Activated effector memory CD4-positive, alpha-beta T cell treated with Interleukin-2 at 50 U/mL for 16 hours (primary cell): ENCODE data around the gene CARD19.
A peak's percentile ranks its signal among the peaks of the same experiment; 100 is the strongest.

Experiments
- DNase-seq: peaks from one replicate; pipeline ENCODE4 v3.0.0-alpha.2; 2020

The CARD19 gene, protein sequence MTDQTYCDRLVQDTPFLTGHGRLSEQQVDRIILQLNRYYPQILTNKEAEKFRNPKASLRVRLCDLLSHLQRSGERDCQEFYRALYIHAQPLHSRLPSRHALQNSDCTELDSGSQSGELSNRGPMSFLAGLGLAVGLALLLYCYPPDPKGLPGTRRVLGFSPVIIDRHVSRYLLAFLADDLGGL

DNA sequence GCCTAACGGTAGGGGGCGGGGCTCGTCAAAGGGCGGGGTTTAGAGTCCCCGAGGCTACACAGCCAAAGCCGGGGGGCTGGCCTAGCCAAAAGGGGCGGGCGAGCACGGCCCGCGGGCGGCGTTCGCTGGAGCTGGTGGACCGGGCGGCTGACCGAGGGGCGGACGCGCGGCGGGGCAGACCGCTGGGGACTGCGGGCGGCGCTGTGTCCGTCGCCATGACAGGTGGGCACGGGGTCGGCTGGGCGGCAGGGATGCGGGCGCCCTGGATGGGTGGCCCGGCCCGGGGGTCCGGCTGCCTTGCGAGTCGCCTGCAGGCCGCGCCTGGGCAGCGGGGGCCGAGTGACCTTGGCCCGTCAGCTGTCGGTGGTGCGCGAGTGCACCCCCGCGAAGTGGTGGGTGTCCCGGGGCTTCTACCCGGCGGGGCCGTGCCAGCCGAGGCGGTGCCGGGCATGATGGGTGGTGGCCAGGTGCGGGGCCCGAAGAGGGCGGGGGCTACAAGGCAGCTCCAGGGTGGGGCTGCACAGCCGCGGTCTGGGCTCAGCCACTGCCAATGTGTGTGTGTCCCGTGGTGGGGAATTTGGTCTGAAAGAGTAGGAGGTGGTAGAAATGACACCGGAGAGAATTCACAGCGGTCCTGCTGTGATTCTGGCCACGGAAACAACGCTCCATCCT is at the start of gene CARD19:
TSS of gene CARD19 (plus strand) at position 87 of the 672 bp plus-strand sequence. CDS start at position 216, 129 bp downstream.
- peak; percentile 48 for DNase-seq

DNA sequence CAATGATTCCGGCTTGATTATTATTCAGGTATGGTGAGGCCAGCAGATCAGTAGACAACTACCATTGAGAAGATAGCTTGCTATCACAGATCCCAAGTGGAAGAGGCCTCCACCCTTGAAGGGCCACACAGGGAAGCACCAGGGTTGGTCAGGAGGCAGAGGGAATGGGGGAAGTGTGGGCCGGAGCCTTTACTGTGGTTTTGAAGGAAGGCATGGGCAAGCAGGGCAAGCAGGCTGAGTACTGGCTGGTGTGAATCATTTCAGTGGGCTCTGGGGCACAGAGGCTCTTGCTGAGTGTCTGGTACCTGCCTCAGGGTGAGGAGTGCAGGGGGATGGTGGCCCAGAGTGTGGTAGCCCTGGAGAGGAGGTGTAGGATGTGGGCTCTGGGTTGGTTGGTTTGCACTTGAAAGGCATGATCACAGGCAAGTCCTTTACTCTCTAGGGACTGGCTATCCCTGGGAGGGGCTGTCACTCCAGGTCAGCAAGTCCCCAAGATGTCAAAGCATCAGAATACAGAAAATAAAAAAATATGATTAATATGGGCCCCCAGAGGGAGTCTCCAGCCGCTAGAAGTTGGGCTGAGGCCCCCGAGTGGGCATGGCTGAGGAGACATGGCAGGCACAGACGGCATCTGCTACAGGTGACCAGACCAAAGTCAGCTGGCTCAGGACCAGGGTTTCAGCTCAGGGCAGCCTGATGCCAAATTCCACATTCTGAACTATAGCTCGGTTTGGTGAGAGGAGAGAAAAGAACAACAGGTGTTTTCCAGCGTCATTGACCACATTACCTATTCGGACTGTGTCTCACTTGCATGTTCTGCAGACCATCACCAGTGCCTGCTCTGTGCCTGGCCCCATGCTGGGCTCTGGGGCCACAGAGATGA is 47.2 kb upstream of the CARD19 start:
- no peak for DNase-seq

GRCh38 chr9:93049491-93049890 is 46.5 kb upstream of the CARD19 start:
- DNase-seq = no peak

DNA sequence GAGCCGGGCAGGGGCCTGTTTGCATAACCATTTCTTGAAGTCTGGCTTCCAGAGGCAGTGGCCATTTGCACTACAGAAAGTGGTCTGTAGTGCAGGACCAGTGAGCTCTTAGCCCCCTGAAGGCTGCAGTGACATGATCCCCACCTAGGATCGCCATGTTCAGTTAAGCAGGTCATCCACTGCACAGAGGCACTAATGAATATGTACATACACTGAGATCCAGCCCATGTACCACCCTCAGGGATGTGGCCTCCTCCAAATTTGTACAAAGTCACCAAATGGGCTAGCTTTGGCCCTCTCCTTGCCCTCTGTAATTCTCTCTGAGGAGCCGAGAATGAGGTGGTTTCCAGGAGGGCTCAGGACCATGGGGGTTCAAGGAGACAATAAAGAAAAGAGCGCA is 45.8 kb upstream of the CARD19 start:
- no peak for DNase-seq

- DNase-seq = no peak
Measured at GRCh38 chr9:93051680-93052089, 44.3 kb upstream of the CARD19 start.

DNA sequence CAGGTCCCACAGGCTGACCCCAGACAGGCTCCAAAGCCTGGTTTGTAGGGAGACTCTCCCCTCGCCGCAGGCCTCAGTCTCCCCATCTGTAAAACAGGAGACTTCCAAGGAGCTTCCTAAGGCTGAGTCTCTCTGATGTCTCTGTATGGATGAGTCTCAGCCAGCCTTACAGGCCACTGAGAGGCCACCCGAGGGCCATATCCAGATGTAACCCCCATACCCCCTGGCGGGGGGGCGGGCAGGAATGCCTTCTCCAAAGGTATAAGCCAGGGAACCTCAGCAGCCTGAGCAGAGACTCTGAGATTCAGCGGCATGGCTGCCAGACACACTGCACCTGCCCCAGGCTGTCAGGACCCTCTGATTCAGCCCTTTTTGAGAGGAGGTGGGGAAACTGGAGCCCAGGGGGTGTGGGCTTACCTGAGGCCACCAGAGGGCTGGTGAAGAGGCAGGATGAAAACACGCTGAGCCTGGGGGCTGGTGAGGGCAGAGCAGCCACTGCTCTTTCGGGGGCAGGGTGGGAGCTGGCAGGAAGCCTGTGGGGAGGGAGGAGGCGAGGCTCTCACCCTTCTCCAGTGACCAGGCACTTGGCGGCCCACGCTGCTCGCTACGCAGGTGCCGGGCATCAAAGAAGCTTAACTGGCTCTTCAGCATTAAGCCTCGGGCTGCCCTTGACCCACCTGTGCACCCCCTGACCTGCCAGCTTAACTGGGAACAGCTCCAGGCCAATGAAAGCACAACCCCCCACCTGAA is 43.1 kb upstream of the CARD19 start:
- no peak for DNase-seq

- no peak for DNase-seq
Measured at GRCh38 chr9:93053781-93054331, 42.2 kb upstream of the CARD19 start.

- DNase-seq = no peak
Measured at GRCh38 chr9:93054758-93055704, 41.0 kb upstream of the CARD19 start.

DNA sequence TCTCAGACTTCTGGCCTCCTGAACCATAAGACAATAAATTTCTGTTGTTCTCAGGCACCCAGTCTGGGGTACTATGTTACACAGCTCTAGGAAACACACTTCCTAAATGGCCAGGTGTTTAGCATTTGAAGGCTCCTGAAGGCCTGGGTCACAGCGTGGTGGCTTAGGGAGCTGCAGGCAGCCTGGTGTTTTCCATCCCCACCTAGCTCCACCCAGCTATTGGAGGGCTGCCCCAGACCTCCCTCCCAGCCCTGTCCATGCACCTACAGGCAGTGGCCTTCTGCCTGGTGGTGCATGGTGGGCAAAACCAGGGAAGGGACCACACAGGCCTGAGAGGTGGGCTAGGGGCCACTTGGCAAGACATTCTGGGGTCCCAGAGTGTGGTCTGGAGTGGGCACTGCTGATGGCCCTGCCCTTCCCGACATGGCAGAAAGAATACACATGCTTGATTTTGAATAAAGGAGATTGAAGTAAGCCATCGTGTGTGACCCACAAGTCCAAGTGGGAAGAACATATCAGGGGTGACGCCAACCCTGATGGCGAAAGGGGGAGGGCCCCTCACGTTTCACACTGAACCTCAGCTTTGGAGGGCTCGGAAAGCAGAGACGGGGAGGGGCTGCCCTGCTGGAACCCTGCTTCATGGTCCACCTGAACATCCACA is 38.8 kb upstream of the CARD19 start:
- no peak for DNase-seq

- DNase-seq = no peak
Measured at GRCh38 chr9:93057703-93058354, 38.2 kb upstream of the CARD19 start.

DNA sequence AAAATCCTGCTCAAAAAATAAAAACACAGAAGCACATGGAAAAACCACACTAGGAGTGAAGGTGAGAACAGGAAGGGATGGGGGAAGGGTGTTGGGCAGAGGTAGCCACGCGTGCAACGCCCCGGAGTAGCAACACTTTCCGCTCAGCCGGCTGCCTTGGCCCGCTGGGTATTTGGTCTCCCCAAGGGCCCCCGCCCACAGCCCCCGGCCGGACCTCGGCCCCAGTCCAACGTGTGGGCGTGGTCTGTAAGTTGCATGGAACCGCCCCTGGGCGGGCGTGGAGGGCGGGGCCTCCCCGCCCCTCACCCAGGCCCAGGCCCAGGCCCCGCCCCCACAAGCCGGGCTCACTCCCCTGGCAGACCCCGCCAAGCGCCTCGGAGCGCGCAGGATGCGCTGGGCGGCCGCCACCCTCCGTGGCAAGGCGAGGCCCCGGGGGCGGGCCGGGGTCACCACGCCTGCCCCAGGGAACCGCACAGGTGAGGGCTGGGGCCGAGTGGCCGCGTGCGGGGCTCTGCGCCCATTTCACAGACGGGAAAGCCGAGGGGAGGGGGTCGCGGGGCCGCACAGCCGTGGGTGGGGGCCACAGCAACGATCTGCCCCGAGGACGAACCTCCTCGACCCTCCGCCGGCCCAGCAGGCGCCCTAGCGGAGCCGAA is 37.5 kb upstream of the CARD19 start, which contains the start of gene SUSD3:
TSS of gene SUSD3 (plus strand) at position 347 of the 656 bp plus-strand sequence. CDS start at position 389, 42 bp downstream.
- DNase-seq = peak; percentile 64

GRCh38 chr9:93059011-93059714 is 36.9 kb upstream of the CARD19 start:
- DNase-seq = peak; percentile 22

DNA sequence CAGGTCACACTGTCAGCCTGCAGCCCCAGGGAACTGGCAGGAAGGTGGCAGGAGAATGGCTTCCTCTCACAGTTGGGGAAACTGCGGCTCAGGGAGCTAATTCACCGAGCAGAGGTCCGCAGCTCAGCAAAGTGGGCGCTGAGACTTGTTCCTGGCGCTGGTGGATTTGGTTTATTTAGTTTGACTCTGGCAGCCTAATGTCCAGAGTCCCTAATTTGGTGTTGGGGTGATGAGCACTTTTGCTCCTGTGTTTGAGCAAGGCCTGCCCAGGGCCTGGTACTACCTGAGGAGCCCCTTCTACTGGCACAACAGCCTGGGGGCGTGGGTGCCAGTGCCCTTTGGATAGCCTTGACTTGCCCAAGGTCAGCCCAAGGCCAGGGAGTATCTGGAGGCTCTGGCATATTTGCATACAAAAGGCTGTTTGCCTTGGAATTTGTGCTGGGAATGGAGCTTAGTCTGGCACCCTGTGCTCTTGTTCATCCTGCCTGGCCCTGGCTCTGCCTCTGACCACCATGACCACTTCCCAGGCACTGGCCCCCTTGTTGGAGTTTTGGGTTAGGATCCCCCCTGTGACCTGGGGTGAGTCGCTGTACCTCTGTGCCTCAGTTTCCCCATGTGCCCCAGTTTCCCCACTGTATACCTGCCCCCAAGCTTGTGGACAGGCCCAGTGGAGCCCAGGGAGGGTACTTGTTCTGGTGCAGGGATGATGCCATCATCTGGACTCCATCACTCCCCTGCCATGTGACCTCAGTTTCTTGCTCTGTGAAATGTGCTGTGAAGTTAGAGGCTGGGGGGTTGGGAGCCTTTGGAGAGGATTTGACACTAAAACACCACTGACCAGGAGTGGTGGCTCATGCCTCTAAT is 36.1 kb upstream of the CARD19 start:
- no peak for DNase-seq

DNA sequence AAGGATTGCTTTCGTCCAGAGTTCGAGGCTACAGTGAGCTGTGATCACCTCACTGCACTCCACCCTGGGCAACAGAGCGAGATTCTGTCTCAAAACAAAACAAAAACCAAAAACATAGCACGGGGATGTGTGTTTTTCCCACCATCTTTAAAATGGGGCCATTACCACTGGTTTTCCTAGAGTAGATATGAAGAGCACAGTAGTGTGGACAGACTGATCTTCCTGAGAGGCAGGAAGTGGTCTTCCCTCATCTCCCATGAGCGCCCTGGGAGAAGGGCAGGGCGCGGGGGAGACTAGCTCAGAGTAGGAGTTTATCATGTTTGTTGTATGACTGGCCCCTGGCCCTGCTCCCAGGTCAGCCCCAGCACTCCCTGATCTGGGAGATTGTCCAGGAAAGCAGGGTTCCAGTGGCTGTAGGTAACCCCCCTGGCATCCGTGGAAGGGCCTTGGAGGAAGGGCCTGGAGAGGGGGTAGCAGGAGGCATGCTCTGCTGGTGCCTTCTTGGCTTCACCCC is 35.2 kb upstream of the CARD19 start:
- no peak for DNase-seq

GRCh38 chr9:93061260-93061751 is 34.7 kb upstream of the CARD19 start:
- no peak for DNase-seq

GRCh38 chr9:93061791-93062763 is 33.9 kb upstream of the CARD19 start:
- DNase-seq = no peak
